Stimulated activated effector memory CD8-positive, alpha-beta T cell treated with anti-CD3 and anti-CD28 coated beads, Interleukin-12 subunit alpha, Interleukin-12 subunit beta, amount 100 ng/mL, for 72 hours (primary cell): ENCODE results near the gene SMAD2.
"Not testable (repeated sequence)": the region's sequence is repeated elsewhere in the genome, so short reads cannot be mapped to it uniquely, and the experiment has no call there.

Source experiments
- ATAC-seq: fragments of 150-1000 bp; cut with Tn5 transposase; 2 replicates; pipeline ENCODE4 v1.10.0; 2021
- DNase-seq, 2 donors: peaks; one replicate each; pipeline ENCODE4 v3.0.0; 2021 to 2022; ENCODE audit warnings: low spot score in 2 of 2
- H3K27ac Mint-ChIP-seq: one replicate; pipeline ENCODE4 v1.8.0; 2022; ENCODE audit warnings: mild to moderate bottlenecking, mixed read lengths
- H3K36me3 Mint-ChIP-seq: one replicate; pipeline ENCODE4 v1.8.0; 2022; ENCODE audit warnings: mild to moderate bottlenecking, mixed read lengths
- H3K4me1 Mint-ChIP-seq: one replicate; pipeline ENCODE4 v1.8.0; 2022; ENCODE audit warnings: mixed read lengths
- H3K4me3 Mint-ChIP-seq: one replicate; pipeline ENCODE4 v1.8.0; 2022; ENCODE audit warnings: mild to moderate bottlenecking, mixed read lengths
- H3K9me3 Mint-ChIP-seq: one replicate; pipeline ENCODE4 v1.8.0; 2022; ENCODE audit warnings: mixed read lengths

Gene SMAD2

GRCh38 chr18:47930199-47930930, at the start of gene SMAD2:
Gene SMAD2, minus strand, starts transcription at chr18:47930659. Its CDS starts 33,903 bp downstream, at chr18:47896756.
- Mint-ChIP-seq H3K4me1 (peaks cover 47% of the 10 kb centered on the region), H3K4me3 (peak within 1 kb of the TSS; percentile 80), H3K36me3 (peaks cover 24% of the 10 kb centered on the region), H3K9me3 (no peaks in the 10 kb centered on the region), H3K27ac (peak within 1 kb of the TSS; percentile 85)
- ATAC-seq (peak; percentile 86), DNase-seq (peak; percentile 66 to 92)

- no peaks in the 10 kb centered on the region for H3K4me1 Mint-ChIP-seq
- no peaks in the 10 kb centered on the region for H3K9me3 Mint-ChIP-seq
- DNase-seq (no peak), ATAC-seq (no peak)
- H3K4me3 Mint-ChIP-seq: no peak overlapping the region
- H3K27ac Mint-ChIP-seq: no peak overlapping the region
- no peaks in the 10 kb centered on the region for H3K36me3 Mint-ChIP-seq
Measured at GRCh38 chr18:47979611-47980200, 49.2 kb upstream of the SMAD2 start.

DNA sequence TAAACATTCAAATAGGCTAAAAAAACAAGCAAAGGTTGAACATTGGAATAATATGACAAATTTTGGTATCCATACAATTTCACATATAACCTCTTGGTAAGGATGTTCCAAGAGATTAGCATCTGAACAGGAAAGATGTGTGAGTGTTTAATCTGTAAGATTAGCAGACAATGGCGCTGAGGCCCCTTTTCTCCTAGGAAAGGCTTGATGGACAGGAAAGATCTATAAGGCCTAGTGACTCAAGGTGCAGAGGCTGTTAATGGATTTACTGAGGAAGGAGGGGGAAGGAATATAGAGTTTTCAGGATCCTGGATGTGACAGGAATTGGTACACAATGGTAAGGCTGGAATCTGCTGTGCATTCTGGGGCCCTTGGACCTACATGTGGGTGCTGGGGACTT, 48.1 kb upstream of the SMAD2 start:
- no peaks in the 10 kb centered on the region for H3K9me3 Mint-ChIP-seq
- no peak overlapping the region for H3K4me3 Mint-ChIP-seq
- H3K4me1 Mint-ChIP-seq: no peaks in the 10 kb centered on the region
- no peaks in the 10 kb centered on the region for H3K36me3 Mint-ChIP-seq
- DNase-seq: no peak
- no peak overlapping the region for H3K27ac Mint-ChIP-seq
- no peak for ATAC-seq

DNA sequence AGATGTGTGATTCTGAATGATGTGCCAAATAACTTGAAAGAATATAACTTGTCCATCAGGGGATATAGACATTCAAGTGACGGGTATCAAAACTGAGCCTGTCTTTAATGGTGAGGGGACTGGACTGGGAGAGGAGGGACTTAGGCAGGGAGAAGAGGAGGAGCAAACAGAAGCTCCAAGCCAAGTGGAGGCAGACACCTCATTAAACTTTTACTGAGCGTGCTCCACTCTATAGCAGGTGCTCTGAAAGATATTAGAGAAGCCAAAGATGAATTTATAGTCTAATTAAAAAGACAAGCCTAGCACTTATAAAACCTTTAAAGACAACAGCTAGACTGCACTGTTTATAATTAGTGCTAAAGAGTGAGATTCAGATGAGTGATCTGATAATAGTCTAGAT, 47.7 kb upstream of the SMAD2 start:
- no peaks in the 10 kb centered on the region for H3K4me1 Mint-ChIP-seq
- DNase-seq (no peak), ATAC-seq (no peak)
- H3K9me3 Mint-ChIP-seq: no peaks in the 10 kb centered on the region
- H3K36me3 Mint-ChIP-seq: no peaks in the 10 kb centered on the region
- no peak overlapping the region for H3K4me3 Mint-ChIP-seq
- H3K27ac Mint-ChIP-seq: no peak overlapping the region

DNA sequence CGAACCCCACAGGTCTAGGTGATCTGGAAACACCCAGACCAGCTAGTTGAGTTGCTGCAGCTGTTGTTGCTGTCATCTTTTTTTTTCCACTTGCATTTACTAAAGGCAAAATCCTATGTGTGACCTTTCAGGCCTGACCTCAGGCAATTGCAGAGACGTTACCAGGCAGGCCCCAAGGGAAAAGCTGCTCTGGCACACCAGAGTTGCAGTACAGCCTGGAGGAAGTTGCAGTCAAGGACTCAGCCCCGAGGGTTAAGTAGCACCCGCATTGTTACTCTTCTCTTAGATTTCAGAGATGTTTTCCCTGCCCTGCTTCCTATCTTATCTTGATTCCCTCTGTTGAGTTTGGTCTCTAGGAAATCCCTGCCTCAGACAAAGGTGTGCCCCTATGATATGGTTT, 45.2 kb upstream of the SMAD2 start:
- ATAC-seq: no peak
- H3K36me3 Mint-ChIP-seq: no peaks in the 10 kb centered on the region

GRCh38 chr18:47975105-47975504, 44.6 kb upstream of the SMAD2 start:
- no peak for DNase-seq
- ATAC-seq: no peak
- H3K4me1 Mint-ChIP-seq: no peaks in the 10 kb centered on the region
- no peaks in the 10 kb centered on the region for H3K9me3 Mint-ChIP-seq
- no peak overlapping the region for H3K27ac Mint-ChIP-seq
- H3K4me3 Mint-ChIP-seq: no peak overlapping the region
- H3K36me3 Mint-ChIP-seq: no peaks in the 10 kb centered on the region

More for the DNA sequence above, 45.2 kb upstream of the SMAD2 start:
- Mint-ChIP-seq H3K9me3 (no peaks in the 10 kb centered on the region), H3K4me3 (no peak overlapping the region), H3K4me1 (no peaks in the 10 kb centered on the region), H3K27ac (no peak overlapping the region)
- DNase-seq: no peak

DNA sequence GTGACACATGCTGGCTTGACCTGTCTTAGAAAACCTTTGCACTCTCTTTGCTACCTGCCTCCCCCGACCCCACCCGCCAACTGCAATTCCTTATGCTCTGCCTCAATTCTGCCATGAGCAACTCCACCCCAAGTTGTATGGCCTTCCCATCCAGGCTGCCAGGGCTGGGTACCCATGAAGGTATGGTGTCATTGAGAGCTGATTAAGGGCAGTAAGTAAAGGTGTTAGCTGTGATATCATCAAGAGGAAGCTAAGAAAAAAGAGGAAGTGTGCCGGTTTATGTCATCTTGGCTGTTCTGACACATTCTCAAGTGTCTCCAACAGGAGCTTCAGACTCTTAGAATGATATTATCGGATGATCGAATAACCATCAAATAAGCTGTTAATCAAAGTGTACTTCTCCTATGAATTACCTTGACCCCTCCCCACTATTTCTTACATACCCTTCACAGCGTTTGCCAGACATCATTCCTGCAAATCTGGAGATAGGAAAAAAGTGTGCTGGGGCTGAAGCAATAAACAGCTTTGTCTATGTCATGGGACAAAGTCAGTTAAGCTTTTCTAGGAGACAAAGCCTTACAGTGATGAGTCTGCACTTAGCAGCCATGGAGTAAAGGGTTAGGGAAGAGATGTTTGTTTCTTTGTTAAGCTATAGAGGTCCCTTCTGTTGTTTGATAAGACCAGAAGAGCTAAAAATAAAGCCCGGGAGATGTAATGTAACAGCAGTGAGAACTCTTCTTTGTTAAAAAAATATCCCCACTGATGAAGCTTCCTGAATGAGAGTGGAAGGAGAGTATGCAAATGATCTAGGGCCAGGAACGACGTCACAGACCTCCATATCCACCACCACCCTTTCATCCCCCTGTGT, 40.4 kb upstream of the SMAD2 start:
- Mint-ChIP-seq H3K27ac (no peak overlapping the region), H3K36me3 (no peaks in the 10 kb centered on the region), H3K4me3 (no peak overlapping the region), H3K4me1 (no peaks in the 10 kb centered on the region), H3K9me3 (peaks cover 3% of the 10 kb centered on the region)
- no peak for ATAC-seq
- no peak for DNase-seq

- ATAC-seq: no peak
- H3K4me1 Mint-ChIP-seq: no peaks in the 10 kb centered on the region
- H3K4me3 Mint-ChIP-seq: no peak overlapping the region
- no peak for DNase-seq
- peaks cover 3% of the 10 kb centered on the region for H3K9me3 Mint-ChIP-seq
- H3K27ac Mint-ChIP-seq: no peak overlapping the region
- H3K36me3 Mint-ChIP-seq: no peaks in the 10 kb centered on the region
Measured at GRCh38 chr18:47969816-47970215, 39.4 kb upstream of the SMAD2 start.

DNA sequence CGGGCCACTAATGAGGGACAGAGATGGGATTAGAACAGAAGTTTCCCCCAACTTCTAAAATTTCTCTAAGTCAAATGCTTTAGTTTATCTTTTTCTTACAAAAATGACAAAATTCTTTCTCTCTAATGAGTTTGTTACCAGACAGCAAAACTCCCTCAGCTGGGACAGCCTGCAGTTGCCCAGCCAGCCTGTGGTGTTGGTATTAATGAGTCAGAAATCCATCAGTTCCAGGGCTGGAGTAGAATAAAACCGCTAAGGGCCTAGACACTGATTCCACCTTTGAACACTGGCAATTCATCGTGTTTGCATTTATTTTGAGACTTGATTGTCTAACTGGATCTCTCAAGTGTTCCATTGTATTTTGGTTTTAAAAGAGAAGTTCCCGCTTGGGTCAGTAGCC, 38.3 kb upstream of the SMAD2 start:
- Mint-ChIP-seq H3K27ac (no peak overlapping the region), H3K9me3 (peaks cover 3% of the 10 kb centered on the region), H3K4me1 (no peaks in the 10 kb centered on the region), H3K36me3 (no peaks in the 10 kb centered on the region), H3K4me3 (no peak overlapping the region)
- DNase-seq (no peak), ATAC-seq (no peak)

- H3K4me1 Mint-ChIP-seq: no peaks in the 10 kb centered on the region
- peaks cover 3% of the 10 kb centered on the region for H3K9me3 Mint-ChIP-seq
- no peak for ATAC-seq
- no peak for DNase-seq
- no peaks in the 10 kb centered on the region for H3K36me3 Mint-ChIP-seq
- no peak overlapping the region for H3K27ac Mint-ChIP-seq
- no peak overlapping the region for H3K4me3 Mint-ChIP-seq
Measured at GRCh38 chr18:47968006-47968676, 37.7 kb upstream of the SMAD2 start.

- no peak overlapping the region for H3K4me3 Mint-ChIP-seq
- no peaks in the 10 kb centered on the region for H3K36me3 Mint-ChIP-seq
- ATAC-seq: no peak
- H3K4me1 Mint-ChIP-seq: no peaks in the 10 kb centered on the region
- no peak for DNase-seq
- H3K9me3 Mint-ChIP-seq: peaks cover 20% of the 10 kb centered on the region
- no peak overlapping the region for H3K27ac Mint-ChIP-seq
Measured at GRCh38 chr18:47964053-47964452, 33.6 kb upstream of the SMAD2 start.

GRCh38 chr18:47961003-47961402, 30.5 kb upstream of the SMAD2 start:
- H3K36me3 Mint-ChIP-seq, ATAC-seq, H3K27ac Mint-ChIP-seq: not testable (repeated sequence)

DNA sequence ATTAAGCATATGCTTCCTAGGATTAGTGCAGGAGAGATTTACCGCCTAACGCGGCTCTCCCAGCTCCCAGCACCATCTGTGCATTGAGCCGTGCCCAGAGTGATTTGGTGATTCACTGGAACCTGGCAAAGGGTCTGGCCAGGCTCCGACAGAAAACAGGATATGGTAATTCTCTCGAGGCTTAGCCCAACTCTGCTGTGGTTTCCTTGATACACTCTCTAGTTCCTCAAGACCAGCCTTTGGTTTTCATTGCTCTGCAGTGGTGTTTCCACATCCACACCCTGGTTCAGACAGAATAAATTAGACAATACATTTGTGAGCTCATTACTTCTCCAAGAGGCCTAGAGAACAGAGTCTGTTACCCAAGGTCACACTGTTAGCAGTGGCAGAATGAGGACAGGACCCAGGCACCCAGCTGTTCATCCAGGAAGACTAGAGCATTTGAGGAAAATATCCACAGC, 23.0 kb upstream of the SMAD2 start:
- Mint-ChIP-seq H3K27ac (no peak overlapping the region), H3K4me3 (peak overlapping the region; percentile 5), H3K4me1 (peaks cover 13% of the 10 kb centered on the region), H3K9me3 (no peaks in the 10 kb centered on the region), H3K36me3 (no peaks in the 10 kb centered on the region)
- DNase-seq (peak in 1 of 2 donors; percentile 8), ATAC-seq (peak; percentile 97)

More at GRCh38 chr18:47961003-47961402, 30.5 kb upstream of the SMAD2 start:
- peaks cover 17% of the 10 kb centered on the region for H3K9me3 Mint-ChIP-seq
- not testable (repeated sequence) for DNase-seq, H3K4me1 Mint-ChIP-seq, H3K4me3 Mint-ChIP-seq

DNA sequence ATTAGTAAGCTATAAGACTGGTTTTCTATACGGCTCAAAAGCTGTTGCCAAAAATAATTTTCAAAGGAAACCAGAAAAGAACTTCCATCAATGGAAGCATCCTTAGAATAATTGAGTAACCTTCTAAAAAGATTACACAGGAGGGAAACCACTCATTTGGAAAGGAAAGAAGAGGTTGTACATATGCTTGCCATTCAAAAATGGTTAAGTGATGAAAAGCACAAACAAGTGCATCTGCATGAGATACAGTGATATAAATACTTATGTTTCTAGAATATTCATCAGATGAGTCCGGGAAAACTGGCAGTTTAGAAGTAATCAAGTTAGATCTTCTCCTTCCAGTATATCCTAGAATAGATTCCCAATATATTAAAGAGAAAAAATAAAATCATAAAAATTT, 20.1 kb upstream of the SMAD2 start:
- no peak overlapping the region for H3K4me3 Mint-ChIP-seq
- no peaks in the 10 kb centered on the region for H3K9me3 Mint-ChIP-seq
- DNase-seq (no peak), ATAC-seq (no peak)
- no peak overlapping the region for H3K27ac Mint-ChIP-seq
- H3K4me1 Mint-ChIP-seq: peaks cover 16% of the 10 kb centered on the region
- H3K36me3 Mint-ChIP-seq: no peaks in the 10 kb centered on the region

GRCh38 chr18:47949202-47949601, 18.7 kb upstream of the SMAD2 start:
- Mint-ChIP-seq H3K36me3 (no peaks in the 10 kb centered on the region), H3K4me1 (peaks cover 26% of the 10 kb centered on the region), H3K27ac (no peak overlapping the region), H3K9me3 (peaks cover 4% of the 10 kb centered on the region), H3K4me3 (no peak overlapping the region)
- ATAC-seq (no peak), DNase-seq (no peak)
